H1 (cell line): ENCODE results near the gene CCK. TPM values are rescaled to one million over a fixed set of nuclear protein-coding genes. Genes with fewer than 3 reads are reported as not detected.

Experiments
- ATF3 ChIP-seq: IDR thresholded peaks from 2 replicates; pipeline ENCODE4 v1.6.1; 2011; ENCODE audit warnings: low read depth, mild to moderate bottlenecking, low read length; ENCODE audit not compliant: insufficient read depth
- CHD2 ChIP-seq: IDR thresholded peaks from 2 replicates; pipeline ENCODE4 v1.6.1; 2012; ENCODE audit warnings: low read length, improper control_type of control experiment
- HDAC6 ChIP-seq: IDR thresholded peaks from one replicate; pipeline ENCODE4 v1.7.1; 2012; ENCODE audit warnings: low read depth, mild to moderate bottlenecking, inconsistent platforms, low read length, moderate library complexity
- NANOG ChIP-seq: IDR thresholded peaks from 2 replicates; pipeline ENCODE4 v1.6.1; 2011; ENCODE audit warnings: low read length, low read depth, mild to moderate bottlenecking, inconsistent platforms; ENCODE audit not compliant: insufficient read depth, poor library complexity, severe bottlenecking
- RNF2 ChIP-seq: fragments of 200-900, 300-1000 bp; sonication (generic); IDR thresholded peaks from 2 replicates; pipeline ENCODE4 v1.7.1; 2016; ENCODE audit warnings: borderline replicate concordance, low read depth, mild to moderate bottlenecking, antibody characterized with exemption, low read length; ENCODE audit not compliant: poor library complexity, severe bottlenecking; ENCODE audit errors: missing control alignments
- SIN3A ChIP-seq, 2 experiments: IDR thresholded peaks in 1 of 2; conservative IDR thresholded peaks in 1 of 2; 2 replicates each; pipeline ENCODE4 v1.6.1; 2011 to 2012; ENCODE audit warnings: low read length in 2 of 2, improper control_type of control experiment in 1 of 2, low read depth in 1 of 2, mild to moderate bottlenecking in 1 of 2
- SP2 ChIP-seq: IDR thresholded peaks from 2 replicates; pipeline ENCODE4 v1.6.1; 2012; ENCODE audit warnings: mild to moderate bottlenecking, low read length, inconsistent platforms
- TAF1 ChIP-seq: IDR thresholded peaks from 2 replicates; pipeline ENCODE4 v1.6.1; 2011; ENCODE audit warnings: mild to moderate bottlenecking, low read depth, low read length
- polyA plus RNA-seq, 7 experiments: library from polyadenylated mRNA; depleted of rRNA in 3 of 7; stranded (reverse) in 5 of 7; unstranded in 2 of 7; fragments of >200 nt in 5 of 7; fragments of 200-250 nt in 2 of 7; gene quantifications; 1 replicate in 5 of 7; 2 replicates in 1 of 7; 4 replicates in 1 of 7; pipeline versions ENCODE4 v1.2.1 to v1.2.3, GENCODE V29; 2011 to 2013; ENCODE audit warnings: missing spikeins in 2 of 7, mixed read lengths in 2 of 7
- total RNA-seq: library from RNA; stranded (reverse); fragmentation: NEBNext Ultra II Directional; extraction: Animal tissue kit (Norgen Biotek cat#: 25700); gene quantifications from 2 replicates; pipeline ENCODE4 v1.2.1, GENCODE V29; 2021

Gene CCK
- total and polyA plus RNA-seq, 2 of the 8 experiments (the other 6 are each of a cell fraction or from before 2014, with no cell fraction given) = 0.99 to 2.8 TPM

GRCh38 chr3:42229266-42229941 is 36.6 kb downstream of the CCK start (continued):
- TF ChIP-seq TAF1 = no peak
- no peak for TF ChIP-seq ATF3
- TF ChIP-seq CHD2 = no peak
- no peak for TF ChIP-seq SP2
- TF ChIP-seq HDAC6 = no peak
- no peak for TF ChIP-seq RNF2
- no peak for TF ChIP-seq SIN3A (conservative IDR thresholded peaks at IDR 0.05 in 1 of 2, IDR thresholded peaks at IDR 0.05 in 1 of 2; ENCODE audit: low read depth in 1 of 2, low read length in 2 of 2)
- no peak for TF ChIP-seq NANOG
